Gastrocnemius medialis (tissue), 4 donors: ENCODE measurements around the gene SLC5A2.

ENCODE experiments used
- CTCF ChIP-seq, 5 experiments: fragments of 450-650 bp in 3 of 5; fragments of 200-600 bp in 2 of 5; sonication (generic) in 2 of 5; IDR thresholded peaks in 4 of 5; conservative IDR thresholded peaks in 1 of 5; 1 replicate in 4 of 5; 2 replicates in 1 of 5; pipeline ENCODE4 v1.5.1; 2016 to 2019; ENCODE audit warnings: antibody characterized with exemption in 5 of 5, mild to moderate bottlenecking in 3 of 5, moderate library complexity in 3 of 5
- POLR2A ChIP-seq, 2 donors: fragments of 450-650 bp; IDR thresholded peaks; one replicate each; pipeline ENCODE4 v1.6.1; 2017; ENCODE audit warnings: antibody characterized with exemption in 2 of 2, mild to moderate bottlenecking in 2 of 2, moderate library complexity in 2 of 2

- no peak for TF ChIP-seq CTCF (IDR thresholded peaks at IDR 0.05 in 4 of 5, conservative IDR thresholded peaks at IDR 0.05 in 1 of 5)
- TF ChIP-seq POLR2A (IDR thresholded peaks at IDR 0.05), result no peak
Observed at GRCh38 chr16:31537362-31538242, 54.7 kb downstream of the SLC5A2 start.
